IPS-11a (cell line): Measurements from ENCODE around the gene ANO9.
A peak's percentile ranks its signal among the peaks of the same experiment; 100 is the strongest.

Experiments used
- H3K4me3 ChIP-seq: one replicate; pipeline ENCODE4 v1.5.1; 2013; ENCODE audit warnings: low read depth, low read length, control low read depth

Gene ANO9

GRCh38 chr11:441418-442274 is at the start of gene ANO9:
Gene ANO9, minus strand, starts transcription at chr11:442011. Its CDS starts 85 bp downstream, at chr11:441926.
- peak within 1 kb of the TSS; percentile 14 for H3K4me3 ChIP-seq

GRCh38 chr11:491358-491757 is 49.5 kb upstream of the ANO9 start:
- no peak overlapping the region for H3K4me3 ChIP-seq

- no peak overlapping the region for H3K4me3 ChIP-seq
These were observed 49.1 kb upstream of the ANO9 start for GRCh38 chr11:490930-491260.

- H3K4me3 ChIP-seq, result no peak overlapping the region
These were observed 48.5 kb upstream of the ANO9 start for GRCh38 chr11:490186-490929.

- H3K4me3 ChIP-seq, result no peak overlapping the region
These were observed 47.9 kb upstream of the ANO9 start for GRCh38 chr11:489610-490185.

- no peak overlapping the region for H3K4me3 ChIP-seq
These were observed 47.2 kb upstream of the ANO9 start for GRCh38 chr11:488992-489391.

- H3K4me3 ChIP-seq, result no peak overlapping the region
These were observed 46.8 kb upstream of the ANO9 start for GRCh38 chr11:488579-488978.

GRCh38 chr11:488062-488461 is 46.3 kb upstream of the ANO9 start:
- H3K4me3 ChIP-seq, result no peak overlapping the region

GRCh38 chr11:487571-488021 is 45.8 kb upstream of the ANO9 start:
- no peak overlapping the region for H3K4me3 ChIP-seq

- no peak overlapping the region for H3K4me3 ChIP-seq
These were observed 44.4 kb upstream of the ANO9 start for GRCh38 chr11:486189-486588.

GRCh38 chr11:484616-485015 is 42.8 kb upstream of the ANO9 start:
- no peak overlapping the region for H3K4me3 ChIP-seq

GRCh38 chr11:479311-479710 is 37.5 kb upstream of the ANO9 start:
- H3K4me3 ChIP-seq, result no peak overlapping the region

- no peak overlapping the region for H3K4me3 ChIP-seq
These were observed 35.4 kb upstream of the ANO9 start for GRCh38 chr11:477052-477715.

- H3K4me3 ChIP-seq, result no peak overlapping the region
These were observed 34.6 kb upstream of the ANO9 start for GRCh38 chr11:476416-476815.

GRCh38 chr11:475941-476340 is 34.1 kb upstream of the ANO9 start:
- H3K4me3 ChIP-seq, result no peak overlapping the region

- no peak overlapping the region for H3K4me3 ChIP-seq
These were observed 33.2 kb upstream of the ANO9 start for GRCh38 chr11:474914-475506.

GRCh38 chr11:473962-474785 is 32.4 kb upstream of the ANO9 start:
- no peak overlapping the region for H3K4me3 ChIP-seq

GRCh38 chr11:473415-473814 is 31.6 kb upstream of the ANO9 start:
- H3K4me3 ChIP-seq, result no peak overlapping the region

GRCh38 chr11:472816-473215 is 31.0 kb upstream of the ANO9 start:
- no peak overlapping the region for H3K4me3 ChIP-seq

GRCh38 chr11:472272-472671 is 30.5 kb upstream of the ANO9 start:
- H3K4me3 ChIP-seq, result no peak overlapping the region
